Lower lobe of right lung (tissue), 2 donors: ENCODE results near the gene RASSF8. TPM values are rescaled to one million over a fixed set of nuclear protein-coding genes. Genes with fewer than 3 reads are reported as not detected.

Experiments used
- ATAC-seq, 2 donors: fragments of 200-7000 bp; cut with Tn5 transposase; one replicate each; pipeline ENCODE4 v1.9.1; 2020 to 2022; ENCODE audit warnings: mild to moderate bottlenecking in 2 of 2, moderate library complexity in 2 of 2
- DNase-seq: peaks from one replicate; pipeline ENCODE4 v3.0.0-alpha.2; 2020
- H3K27ac ChIP-seq: fragments of 200-600 bp; one replicate; pipeline ENCODE4 v1.8.0; 2022
- H3K27me3 ChIP-seq: fragments of 200-600 bp; one replicate; pipeline ENCODE4 v1.8.0; 2022; ENCODE audit warnings: low read depth
- H3K36me3 ChIP-seq: fragments of 200-600 bp; one replicate; pipeline ENCODE4 v1.8.0; 2022; ENCODE audit warnings: mild to moderate bottlenecking
- H3K4me1 ChIP-seq: fragments of 200-600 bp; one replicate; pipeline ENCODE4 v1.8.0; 2022
- H3K4me3 ChIP-seq: fragments of 200-600 bp; one replicate; pipeline ENCODE4 v1.8.0; 2022; ENCODE audit warnings: mild to moderate bottlenecking
- H3K9me3 ChIP-seq: fragments of 200-600 bp; one replicate; pipeline ENCODE4 v1.8.0; 2022
- intact Hi-C: fragments of 100-400 bp; cut with DNase I; formaldehyde crosslinking; loops from one replicate; pipeline ENCODE4 v1.11.0; 2022
- total RNA-seq: library from RNA; stranded (reverse); fragmentation: NEBNext Ultra II Directional; extraction: Animal tissue kit (Norgen Biotek cat#: 25700); gene quantifications from one replicate; pipeline ENCODE4 v1.2.1, GENCODE V29; 2021
- TF ChIP-seq, protein P1 (sequence below): fragments of 200-600 bp; IDR thresholded peaks from one replicate; pipeline ENCODE4 v1.8.0; 2022; ENCODE audit warnings: antibody characterized with exemption, mild to moderate bottlenecking
- donor health status: DM: no; HTN: yes; CAD: no; lungs with severe emphysema.

The RASSF8 gene
- total RNA-seq, 1 donor from 2014 or later: 62.1 TPM

DNA sequence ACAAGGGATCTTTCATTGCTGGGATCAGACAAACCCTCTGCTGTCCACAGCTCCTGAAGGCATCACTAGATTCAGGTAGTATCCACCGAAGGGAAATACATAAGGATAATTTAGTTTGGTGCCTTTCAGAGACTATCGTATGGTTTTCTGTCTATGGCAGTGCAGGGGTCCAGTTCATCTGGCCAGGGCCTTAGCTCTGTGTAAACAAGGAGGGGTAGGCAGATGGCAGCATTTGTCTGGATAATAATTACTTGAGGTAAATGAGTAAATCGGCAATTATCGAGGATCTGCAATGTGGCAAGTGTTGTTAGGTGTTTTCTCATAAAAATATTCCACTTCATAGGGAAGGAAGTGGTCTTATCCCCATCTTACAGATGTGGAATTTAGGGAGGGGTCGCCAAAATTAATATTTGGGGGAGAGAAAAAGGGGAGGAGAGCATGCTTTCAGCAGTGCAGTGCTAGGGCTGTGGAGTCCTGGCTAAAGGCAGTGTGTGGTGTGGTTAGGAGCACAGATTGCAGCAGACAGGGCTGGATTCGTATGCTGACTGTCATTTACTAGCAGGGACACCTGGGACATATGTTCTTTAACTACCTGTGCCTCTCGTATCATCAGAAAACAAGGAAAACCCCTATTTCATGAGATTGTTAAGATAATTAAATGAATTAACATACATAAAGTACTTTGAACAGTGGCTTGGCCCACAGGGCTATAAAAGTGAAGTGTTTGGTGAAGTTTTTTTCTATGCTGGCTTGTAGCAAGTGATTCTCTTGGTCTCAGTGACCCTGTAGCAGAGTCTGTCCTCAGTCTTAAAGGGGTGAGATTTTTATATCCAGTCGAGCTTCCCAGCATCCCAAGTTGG, 27.1 kb downstream of the RASSF8 start:
- DNase-seq (no peak), ATAC-seq (peak in 1 of 2 donors; percentile 19)
- TF ChIP-seq, protein P1, sequence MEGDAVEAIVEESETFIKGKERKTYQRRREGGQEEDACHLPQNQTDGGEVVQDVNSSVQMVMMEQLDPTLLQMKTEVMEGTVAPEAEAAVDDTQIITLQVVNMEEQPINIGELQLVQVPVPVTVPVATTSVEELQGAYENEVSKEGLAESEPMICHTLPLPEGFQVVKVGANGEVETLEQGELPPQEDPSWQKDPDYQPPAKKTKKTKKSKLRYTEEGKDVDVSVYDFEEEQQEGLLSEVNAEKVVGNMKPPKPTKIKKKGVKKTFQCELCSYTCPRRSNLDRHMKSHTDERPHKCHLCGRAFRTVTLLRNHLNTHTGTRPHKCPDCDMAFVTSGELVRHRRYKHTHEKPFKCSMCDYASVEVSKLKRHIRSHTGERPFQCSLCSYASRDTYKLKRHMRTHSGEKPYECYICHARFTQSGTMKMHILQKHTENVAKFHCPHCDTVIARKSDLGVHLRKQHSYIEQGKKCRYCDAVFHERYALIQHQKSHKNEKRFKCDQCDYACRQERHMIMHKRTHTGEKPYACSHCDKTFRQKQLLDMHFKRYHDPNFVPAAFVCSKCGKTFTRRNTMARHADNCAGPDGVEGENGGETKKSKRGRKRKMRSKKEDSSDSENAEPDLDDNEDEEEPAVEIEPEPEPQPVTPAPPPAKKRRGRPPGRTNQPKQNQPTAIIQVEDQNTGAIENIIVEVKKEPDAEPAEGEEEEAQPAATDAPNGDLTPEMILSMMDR: no peak
- Histone ChIP-seq H3K36me3 (no peaks in the 10 kb centered on the region), H3K9me3 (no peaks in the 10 kb centered on the region), H3K4me1 (peaks cover 16% of the 10 kb centered on the region), H3K27ac (no peak overlapping the region), H3K4me3 (no peak overlapping the region), H3K27me3 (no peaks in the 10 kb centered on the region)
- intact Hi-C loops: no loop called here

DNA sequence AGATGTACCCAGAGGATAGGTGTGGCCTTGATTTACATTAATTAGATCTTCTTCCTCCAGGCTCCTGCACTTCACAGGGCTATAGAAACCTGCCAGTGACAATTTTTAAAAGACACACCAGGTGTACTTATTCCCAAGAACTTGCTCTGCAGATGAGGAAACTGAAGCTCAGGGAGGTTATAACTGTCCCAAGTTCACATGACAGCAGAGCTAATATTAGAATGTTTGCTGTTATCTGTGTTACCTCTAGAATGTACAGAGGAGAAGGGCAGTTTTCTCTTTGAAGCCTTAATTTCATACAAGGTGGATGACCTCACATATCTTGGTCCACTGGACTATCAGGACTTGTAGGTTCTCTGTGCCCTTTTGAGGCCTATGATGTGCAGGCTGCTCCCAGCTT, 27.7 kb downstream of the RASSF8 start:
- Histone ChIP-seq H3K36me3 (no peaks in the 10 kb centered on the region), H3K27me3 (no peaks in the 10 kb centered on the region), H3K4me3 (no peak overlapping the region), H3K27ac (no peak overlapping the region), H3K4me1 (peaks cover 10% of the 10 kb centered on the region), H3K9me3 (no peaks in the 10 kb centered on the region)
- peak in 1 of 2 donors; percentile 15 for ATAC-seq
- TF ChIP-seq, protein P1: no peak
- intact Hi-C loops: no loop called here
- DNase-seq: no peak

DNA sequence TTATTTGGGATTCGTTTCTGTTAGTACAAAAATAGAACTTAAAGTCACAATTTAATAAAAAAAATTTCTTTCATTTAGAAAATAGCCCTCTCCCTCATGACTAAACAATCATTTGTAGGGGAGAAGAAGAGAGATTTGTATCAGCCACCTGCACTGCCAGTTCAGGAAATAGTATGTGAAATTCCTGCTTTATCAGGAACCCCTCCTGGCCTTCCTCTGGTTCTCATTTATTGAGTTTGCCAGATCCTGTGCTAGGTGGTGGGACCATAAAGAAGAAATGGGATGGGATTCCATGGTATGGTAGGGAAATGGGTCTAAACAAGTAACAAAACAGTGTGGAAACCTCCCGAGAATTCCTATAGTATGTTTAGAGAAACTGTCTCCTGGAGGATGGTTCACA, 30.0 kb downstream of the RASSF8 start:
- intact Hi-C loops: no loop called here
- Histone ChIP-seq H3K4me3 (no peak overlapping the region), H3K9me3 (no peaks in the 10 kb centered on the region), H3K27me3 (no peaks in the 10 kb centered on the region), H3K4me1 (peaks cover 11% of the 10 kb centered on the region), H3K27ac (no peak overlapping the region), H3K36me3 (no peaks in the 10 kb centered on the region)
- ATAC-seq (no peak), DNase-seq (no peak)
- TF ChIP-seq, protein P1: no peak

DNA sequence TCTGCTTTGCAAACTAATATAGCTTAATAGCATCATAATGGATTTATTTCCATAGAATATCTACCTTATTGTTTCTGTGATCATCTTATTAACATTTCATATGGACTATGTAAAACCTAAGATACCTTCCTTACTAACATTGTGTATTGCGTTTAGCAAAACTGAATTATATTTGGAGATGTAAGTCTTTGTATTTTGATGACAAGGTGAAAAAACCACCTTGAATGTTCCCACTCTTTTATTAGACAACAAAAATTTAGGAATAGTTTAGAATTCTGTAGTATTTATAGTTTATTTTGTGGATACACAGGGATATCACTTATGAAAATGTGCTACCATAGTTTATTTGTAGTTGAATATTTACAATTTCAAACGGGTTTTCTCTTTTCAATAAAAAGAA, 32.0 kb downstream of the RASSF8 start:
- H3K4me1 ChIP-seq: peaks cover 11% of the 10 kb centered on the region

DNA sequence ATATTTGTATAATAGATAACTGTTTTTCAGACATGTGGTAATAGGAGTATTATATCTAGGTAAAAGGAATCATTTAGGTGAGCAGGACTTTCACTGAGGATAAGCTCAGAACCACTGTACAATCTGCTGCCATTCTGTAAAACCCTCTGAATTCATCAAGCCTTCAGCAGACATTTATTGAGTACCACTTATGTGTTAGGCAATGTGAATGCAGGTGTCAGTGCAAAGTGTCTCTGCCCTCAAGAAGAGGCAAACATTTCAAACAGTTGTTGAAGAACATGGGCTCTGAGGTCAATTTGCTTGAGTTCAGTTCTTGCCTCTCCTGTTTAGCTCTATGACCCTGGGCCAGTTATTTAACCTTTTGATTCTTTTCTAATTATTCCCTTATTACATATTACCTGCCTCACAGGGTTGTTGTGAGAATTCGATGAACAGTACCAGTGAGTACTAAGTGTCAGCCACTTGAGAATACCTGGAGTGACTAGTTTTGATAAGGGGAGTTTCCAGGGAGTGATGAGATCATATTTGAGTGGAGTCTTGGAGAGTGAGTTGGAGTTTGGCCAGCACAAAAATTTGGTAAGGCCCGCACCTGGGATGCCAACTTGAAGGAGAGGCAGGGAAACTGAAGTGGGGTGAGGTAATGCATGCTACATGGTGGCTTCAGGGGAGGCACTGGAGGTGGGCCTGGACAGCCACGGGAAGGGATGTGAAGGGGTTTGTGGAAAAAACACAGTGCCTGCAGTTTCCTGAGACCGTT, 33.7 kb downstream of the RASSF8 start:
- Histone ChIP-seq H3K4me1 (peaks cover 17% of the 10 kb centered on the region), H3K4me3 (no peak overlapping the region), H3K27me3 (no peaks in the 10 kb centered on the region), H3K36me3 (no peaks in the 10 kb centered on the region), H3K9me3 (no peaks in the 10 kb centered on the region), H3K27ac (peak overlapping the region; percentile 68)
- TF ChIP-seq, protein P1: no peak
- ATAC-seq (peak; percentile 94), DNase-seq (peak; percentile 63)
- intact Hi-C loops: no loop called here

More for the DNA sequence above, 32.0 kb downstream of the RASSF8 start:
- Histone ChIP-seq H3K27ac (no peak overlapping the region), H3K4me3 (no peak overlapping the region), H3K36me3 (no peaks in the 10 kb centered on the region), H3K9me3 (no peaks in the 10 kb centered on the region), H3K27me3 (no peaks in the 10 kb centered on the region)
- no peak for DNase-seq
- intact Hi-C loops: no loop called here
- TF ChIP-seq, protein P1: no peak
- ATAC-seq: no peak
